ENCODE results near the gene PCDHA1. TPM values are rescaled to one million over a fixed set of nuclear protein-coding genes. Genes with fewer than 3 reads are reported as not detected.

Gene PCDHA1
- total and polyA plus RNA-seq, 8 donors: 0.37 TPM; not detected in 7

GRCh38 chr5:140883927-140884697, 98.2 kb downstream of the PCDHA1 start:
- intact Hi-C loops (cut with DNase I; ENCODE audit: low total_unique reads): no loop called here
- DNase-seq: no peak
- no peak overlapping the region for H3K4me3 ChIP-seq
- H3K9me3 ChIP-seq: peaks cover 6 to 54% (median 36%) of the 10 kb centered on the region in 4 donors
- peaks cover 0 to 44% (median 0%) of the 10 kb centered on the region in 3 donors for H3K27me3 ChIP-seq
- 41 to 61% (median 46%) methylated on average over 49 to 79 of the region's 79 CpGs for WGBS, 5 donors
- H3K27ac ChIP-seq: no peak overlapping the region
- H3K4me1 ChIP-seq: no peaks in the 10 kb centered on the region
- peaks cover 0 to 4% (median 0%) of the 10 kb centered on the region in 4 donors for H3K36me3 ChIP-seq
- no peak for TF ChIP-seq POLR2A (IDR thresholded peaks at IDR 0.05)
- TF ChIP-seq EP300 (IDR thresholded peaks at IDR 0.05): no peak
- no peak for TF ChIP-seq POLR2AphosphoS5 (IDR thresholded peaks at IDR 0.05)
- TF ChIP-seq CTCF (IDR thresholded peaks at IDR 0.05): no peak

- Histone ChIP-seq H3K4me1 (no peaks in the 10 kb centered on the region), H3K27ac (no peak overlapping the region), H3K4me3 (no peak overlapping the region), H3K27me3 (no peaks in the 10 kb centered on the region), H3K9me3 (peaks cover 0 to 33% (median 14%) of the 10 kb centered on the region in 4 donors), H3K36me3 (no peaks in the 10 kb centered on the region)
- TF ChIP-seq POLR2AphosphoS5 (IDR thresholded peaks at IDR 0.05) (no peak), EP300 (IDR thresholded peaks at IDR 0.05) (no peak), POLR2A (IDR thresholded peaks at IDR 0.05) (no peak), CTCF (IDR thresholded peaks at IDR 0.05) (no peak)
- no peak for DNase-seq
- WGBS, 5 donors: 62 to 88% (median 72%) methylated on average over 1 of the region's 1 CpG
- intact Hi-C loops (cut with DNase I; ENCODE audit: low total_unique reads): no loop called here
These were observed 130.4 kb downstream of the PCDHA1 start for GRCh38 chr5:140916325-140916724.

- TF ChIP-seq POLR2AphosphoS5 (IDR thresholded peaks at IDR 0.05) (no peak), POLR2A (IDR thresholded peaks at IDR 0.05) (no peak), CTCF (IDR thresholded peaks at IDR 0.05) (no peak), EP300 (IDR thresholded peaks at IDR 0.05) (no peak)
- Histone ChIP-seq H3K9me3 (peaks cover 0 to 32% (median 4%) of the 10 kb centered on the region in 4 donors), H3K4me1 (peaks cover 7 to 22% (median 17%) of the 10 kb centered on the region in 4 donors), H3K27me3 (peaks cover 0 to 48% (median 44%) of the 10 kb centered on the region in 3 donors), H3K27ac (no peak overlapping the region), H3K4me3 (no peak overlapping the region), H3K36me3 (no peaks in the 10 kb centered on the region)
- WGBS, 5 donors: 54 to 69% (median 64%) methylated on average over 4 of the region's 4 CpGs
- intact Hi-C loops (cut with DNase I; ENCODE audit: low total_unique reads): no loop called here
- no peak for DNase-seq
These were observed 137.7 kb downstream of the PCDHA1 start for GRCh38 chr5:140923601-140924000.

- Histone ChIP-seq H3K36me3 (no peaks in the 10 kb centered on the region), H3K9me3 (peaks cover 0 to 32% (median 4%) of the 10 kb centered on the region in 4 donors), H3K4me3 (peak within 1 kb of the TSS; percentile 48 to 59 (median 54)), H3K27me3 (peaks cover 0 to 56% (median 47%) of the 10 kb centered on the region in 3 donors), H3K27ac (peak within 1 kb of the TSS in 3 of 5 donors; percentile 2 to 64 (median 40)), H3K4me1 (peaks cover 7 to 22% (median 17%) of the 10 kb centered on the region in 4 donors)
- 4 to 11% (median 8%) methylated on average over 19 to 41 of the region's 41 CpGs for WGBS, 5 donors
- DNase-seq: peak in 1 of 2 donors; percentile 37
- intact Hi-C loops (cut with DNase I; ENCODE audit: low total_unique reads): no loop called here
- TF ChIP-seq POLR2AphosphoS5 (IDR thresholded peaks at IDR 0.05) (no peak), EP300 (IDR thresholded peaks at IDR 0.05) (no peak), POLR2A (IDR thresholded peaks at IDR 0.05) (no peak), CTCF (IDR thresholded peaks at IDR 0.05) (no peak)
These were observed 140.0 kb downstream of the PCDHA1 start, which contains the start of gene PCDHAC1 for GRCh38 chr5:140925806-140926442. PCDHAC1 (plus strand) TSS chr5:140926299; CDS start chr5:140926893, 594 bp downstream.
